HEK293 (cell line): ENCODE measurements around the gene RNF135.

ENCODE experiments used
- KLF16 ChIP-seq: fragments of 450-650 bp; formaldehyde crosslinking; IDR thresholded peaks from 2 replicates; pipeline ENCODE4 v1.5.1; 2017; ENCODE audit warnings: missing biosample characterization, missing genetic modification characterization
- MEIS1 ChIP-seq: sonication (generic); formaldehyde crosslinking; IDR thresholded peaks from 2 replicates; pipeline ENCODE4 v1.8.1; 2022; ENCODE audit warnings: missing genetic modification reagents, mild to moderate bottlenecking, borderline replicate concordance
- OSR2 ChIP-seq: fragments of 450-650 bp; formaldehyde crosslinking; IDR thresholded peaks from 2 replicates; pipeline ENCODE4 v1.5.1; 2016; ENCODE audit warnings: missing biosample characterization, missing genetic modification characterization
- SP3 ChIP-seq: fragments of 450-650 bp; formaldehyde crosslinking; IDR thresholded peaks from 2 replicates; pipeline ENCODE4 v1.5.1; 2016; ENCODE audit warnings: missing biosample characterization, missing genetic modification characterization
- ZBTB21 ChIP-seq: fragments of 450-650 bp; formaldehyde crosslinking; IDR thresholded peaks from 2 replicates; pipeline ENCODE4 v1.5.1; 2017; ENCODE audit warnings: missing biosample characterization, missing genetic modification characterization
- ZIC2 ChIP-seq: fragments of 450-650 bp; formaldehyde crosslinking; IDR thresholded peaks from 2 replicates; pipeline ENCODE4 v1.5.1; 2016; ENCODE audit warnings: missing biosample characterization, missing genetic modification characterization
- ZNF10 ChIP-seq: fragments of 450-650 bp; formaldehyde crosslinking; IDR thresholded peaks from 2 replicates; pipeline ENCODE4 v1.5.1; 2017; ENCODE audit warnings: missing biosample characterization, missing genetic modification characterization
- ZNF121 ChIP-seq: fragments of 450-650 bp; formaldehyde crosslinking; IDR thresholded peaks from 2 replicates; pipeline ENCODE4 v1.5.1; 2016; ENCODE audit warnings: missing biosample characterization, missing genetic modification characterization
- ZNF140 ChIP-seq: fragments of 450-650 bp; formaldehyde crosslinking; IDR thresholded peaks from 2 replicates; pipeline ENCODE4 v1.5.1; 2016; ENCODE audit warnings: missing biosample characterization, missing genetic modification characterization
- ZNF146 ChIP-seq: fragments of 450-650 bp; formaldehyde crosslinking; IDR thresholded peaks from 2 replicates; pipeline ENCODE4 v1.5.1; 2016; ENCODE audit warnings: missing biosample characterization, missing genetic modification characterization
- ZNF2 ChIP-seq: fragments of 450-650 bp; formaldehyde crosslinking; IDR thresholded peaks from 2 replicates; pipeline ENCODE4 v1.5.1; 2016; ENCODE audit warnings: missing biosample characterization, missing genetic modification characterization
- ZNF248 ChIP-seq: fragments of 450-650 bp; formaldehyde crosslinking; IDR thresholded peaks from 2 replicates; pipeline ENCODE4 v1.5.1; 2017; ENCODE audit warnings: missing biosample characterization, missing genetic modification characterization
- ZNF292 ChIP-seq: fragments of 450-650 bp; formaldehyde crosslinking; IDR thresholded peaks from 2 replicates; pipeline ENCODE4 v1.5.1; 2016; ENCODE audit warnings: low read depth, missing biosample characterization, missing genetic modification characterization, borderline replicate concordance
- ZNF311 ChIP-seq: fragments of 450-650 bp; formaldehyde crosslinking; IDR thresholded peaks from 2 replicates; pipeline ENCODE4 v1.5.1; 2017; ENCODE audit warnings: missing biosample characterization, missing genetic modification characterization, borderline replicate concordance
- ZNF324 ChIP-seq: fragments of 450-650 bp; formaldehyde crosslinking; IDR thresholded peaks from 2 replicates; pipeline ENCODE4 v1.5.1; 2016; ENCODE audit warnings: missing biosample characterization, missing genetic modification characterization
- ZNF391 ChIP-seq: fragments of 450-650 bp; formaldehyde crosslinking; IDR thresholded peaks from 2 replicates; pipeline ENCODE4 v1.5.1; 2016; ENCODE audit warnings: low read depth, missing biosample characterization, missing genetic modification characterization, borderline replicate concordance
- ZNF423 ChIP-seq: fragments of 450-650 bp; formaldehyde crosslinking; IDR thresholded peaks from 2 replicates; pipeline ENCODE4 v1.5.1; 2016; ENCODE audit warnings: missing biosample characterization, missing genetic modification characterization
- ZNF510 ChIP-seq: fragments of 450-650 bp; formaldehyde crosslinking; IDR thresholded peaks from 2 replicates; pipeline ENCODE4 v1.5.1; 2018; ENCODE audit warnings: mild to moderate bottlenecking, missing genetic modification characterization, missing biosample characterization; ENCODE audit not compliant: insufficient replicate concordance
- ZNF76 ChIP-seq: fragments of 450-650 bp; formaldehyde crosslinking; IDR thresholded peaks from 2 replicates; pipeline ENCODE4; 2016; ENCODE audit warnings: low read depth, missing biosample characterization, missing genetic modification characterization, borderline replicate concordance
- ZNF777 ChIP-seq: fragments of 450-650 bp; formaldehyde crosslinking; IDR thresholded peaks from 2 replicates; pipeline ENCODE4 v1.5.1; 2017; ENCODE audit warnings: missing biosample characterization, missing genetic modification characterization, borderline replicate concordance
- ZNF792 ChIP-seq: fragments of 450-650 bp; formaldehyde crosslinking; IDR thresholded peaks from 2 replicates; pipeline ENCODE4 v1.5.1; 2016; ENCODE audit warnings: missing biosample characterization, missing genetic modification characterization
- ZSCAN30 ChIP-seq: fragments of 450-650 bp; IDR thresholded peaks from 2 replicates; pipeline ENCODE4 v1.5.1; 2018; ENCODE audit warnings: missing biosample characterization, mild to moderate bottlenecking, missing genetic modification characterization, moderate library complexity
- TF ChIP-seq, protein P1 (sequence below): fragments of 450-650 bp; formaldehyde crosslinking; IDR thresholded peaks from 2 replicates; pipeline ENCODE4 v1.5.1; 2016; ENCODE audit warnings: missing biosample characterization, missing genetic modification characterization, borderline replicate concordance
- TF ChIP-seq, protein P2 (sequence below): fragments of 450-650 bp; formaldehyde crosslinking; IDR thresholded peaks from 2 replicates; pipeline ENCODE4 v1.5.1; 2016; ENCODE audit warnings: missing biosample characterization, missing genetic modification characterization, borderline replicate concordance
- TF ChIP-seq, protein P3 (sequence below): fragments of 450-650 bp; formaldehyde crosslinking; conservative IDR thresholded peaks from 2 replicates; pipeline ENCODE4 v1.5.1; 2016; ENCODE audit warnings: low read depth, missing biosample characterization, missing genetic modification characterization

Gene RNF135

DNA sequence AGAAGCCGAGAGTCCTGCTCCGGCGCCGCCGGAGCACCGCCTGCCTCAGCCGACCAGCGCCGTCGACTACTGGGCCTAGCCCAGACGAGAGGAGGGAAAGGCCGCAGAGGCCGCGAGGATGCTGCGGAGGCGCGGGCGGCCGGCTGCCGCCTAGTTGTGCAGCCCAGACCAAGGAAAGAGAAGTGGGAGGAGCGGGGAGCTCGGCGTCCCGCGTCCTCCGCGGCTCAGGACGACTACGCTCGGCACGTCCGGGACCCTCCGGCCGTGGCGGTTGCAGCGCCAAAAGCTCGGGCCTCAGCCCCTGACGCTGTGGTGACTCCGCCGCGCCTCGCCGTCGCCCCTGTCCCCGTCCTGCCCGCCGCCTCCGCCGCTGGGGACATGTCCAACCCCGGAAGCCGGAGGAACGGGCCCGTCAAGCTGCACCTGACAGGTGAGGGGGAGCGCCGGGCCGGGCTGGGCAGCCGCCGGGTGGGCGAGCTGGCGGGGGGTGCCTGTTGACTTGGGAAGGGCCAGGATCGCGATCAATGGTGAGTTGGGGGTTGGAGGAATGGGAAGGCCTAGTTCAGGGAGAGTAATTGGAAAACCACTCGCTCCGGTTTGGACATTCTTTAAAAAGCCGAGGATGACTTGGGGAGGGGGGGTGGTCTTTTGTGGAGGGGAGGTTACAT, 37.7 kb downstream of the RNF135 start (continued):
- TF ChIP-seq ZNF248 (tag by site-specific recombination) (no peak), ZIC2 (tag by site-specific recombination) (0 out of 2 replicates have a peak, but pooled peaks have one; percentile 15), ZNF777 (tag by site-specific recombination) (peak; percentile 90), ZBTB21 (tag by site-specific recombination) (no peak), OSR2 (tag by site-specific recombination) (no peak), SP3 (tag by site-specific recombination) (peak; percentile 45), ZNF292 (tag by site-specific recombination) (no peak), MEIS1 (CRISPR knock-in tag) (no peak), ZNF76 (tag by site-specific recombination) (peak; percentile 20; the same call in 1 of the 2 replicates), ZNF140 (tag by site-specific recombination) (no peak), ZNF792 (tag by site-specific recombination) (no peak), KLF16 (tag by site-specific recombination) (peak; percentile 67), ZNF121 (tag by site-specific recombination) (peak; percentile 54; the same call in 1 of the 2 replicates), ZNF423 (tag by site-specific recombination) (no peak), ZNF311 (tag by site-specific recombination) (no peak), ZNF391 (0 out of 2 replicates have a peak, but pooled peaks have one; percentile 56), ZNF10 (tag by site-specific recombination) (peak; percentile 53), ZNF2 (tag by site-specific recombination) (0 out of 2 replicates have a peak, but pooled peaks have one; percentile 59), ZNF324 (tag by site-specific recombination) (0 out of 2 replicates have a peak, but pooled peaks have one; percentile 22), ZNF510 (no peak), ZSCAN30 (tag by site-specific recombination) (peak; percentile 66; the same call in 1 of the 2 replicates), ZNF146 (tag by site-specific recombination) (no peak)
- TF ChIP-seq, protein P1, sequence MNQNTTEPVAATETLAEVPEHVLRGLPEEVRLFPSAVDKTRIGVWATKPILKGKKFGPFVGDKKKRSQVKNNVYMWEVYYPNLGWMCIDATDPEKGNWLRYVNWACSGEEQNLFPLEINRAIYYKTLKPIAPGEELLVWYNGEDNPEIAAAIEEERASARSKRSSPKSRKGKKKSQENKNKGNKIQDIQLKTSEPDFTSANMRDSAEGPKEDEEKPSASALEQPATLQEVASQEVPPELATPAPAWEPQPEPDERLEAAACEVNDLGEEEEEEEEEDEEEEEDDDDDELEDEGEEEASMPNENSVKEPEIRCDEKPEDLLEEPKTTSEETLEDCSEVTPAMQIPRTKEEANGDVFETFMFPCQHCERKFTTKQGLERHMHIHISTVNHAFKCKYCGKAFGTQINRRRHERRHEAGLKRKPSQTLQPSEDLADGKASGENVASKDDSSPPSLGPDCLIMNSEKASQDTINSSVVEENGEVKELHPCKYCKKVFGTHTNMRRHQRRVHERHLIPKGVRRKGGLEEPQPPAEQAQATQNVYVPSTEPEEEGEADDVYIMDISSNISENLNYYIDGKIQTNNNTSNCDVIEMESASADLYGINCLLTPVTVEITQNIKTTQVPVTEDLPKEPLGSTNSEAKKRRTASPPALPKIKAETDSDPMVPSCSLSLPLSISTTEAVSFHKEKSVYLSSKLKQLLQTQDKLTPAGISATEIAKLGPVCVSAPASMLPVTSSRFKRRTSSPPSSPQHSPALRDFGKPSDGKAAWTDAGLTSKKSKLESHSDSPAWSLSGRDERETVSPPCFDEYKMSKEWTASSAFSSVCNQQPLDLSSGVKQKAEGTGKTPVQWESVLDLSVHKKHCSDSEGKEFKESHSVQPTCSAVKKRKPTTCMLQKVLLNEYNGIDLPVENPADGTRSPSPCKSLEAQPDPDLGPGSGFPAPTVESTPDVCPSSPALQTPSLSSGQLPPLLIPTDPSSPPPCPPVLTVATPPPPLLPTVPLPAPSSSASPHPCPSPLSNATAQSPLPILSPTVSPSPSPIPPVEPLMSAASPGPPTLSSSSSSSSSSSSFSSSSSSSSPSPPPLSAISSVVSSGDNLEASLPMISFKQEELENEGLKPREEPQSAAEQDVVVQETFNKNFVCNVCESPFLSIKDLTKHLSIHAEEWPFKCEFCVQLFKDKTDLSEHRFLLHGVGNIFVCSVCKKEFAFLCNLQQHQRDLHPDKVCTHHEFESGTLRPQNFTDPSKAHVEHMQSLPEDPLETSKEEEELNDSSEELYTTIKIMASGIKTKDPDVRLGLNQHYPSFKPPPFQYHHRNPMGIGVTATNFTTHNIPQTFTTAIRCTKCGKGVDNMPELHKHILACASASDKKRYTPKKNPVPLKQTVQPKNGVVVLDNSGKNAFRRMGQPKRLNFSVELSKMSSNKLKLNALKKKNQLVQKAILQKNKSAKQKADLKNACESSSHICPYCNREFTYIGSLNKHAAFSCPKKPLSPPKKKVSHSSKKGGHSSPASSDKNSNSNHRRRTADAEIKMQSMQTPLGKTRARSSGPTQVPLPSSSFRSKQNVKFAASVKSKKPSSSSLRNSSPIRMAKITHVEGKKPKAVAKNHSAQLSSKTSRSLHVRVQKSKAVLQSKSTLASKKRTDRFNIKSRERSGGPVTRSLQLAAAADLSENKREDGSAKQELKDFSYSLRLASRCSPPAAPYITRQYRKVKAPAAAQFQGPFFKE (tag by site-specific recombination): peak; percentile 22; the same call in 1 of the 2 replicates
- TF ChIP-seq, protein P2, sequence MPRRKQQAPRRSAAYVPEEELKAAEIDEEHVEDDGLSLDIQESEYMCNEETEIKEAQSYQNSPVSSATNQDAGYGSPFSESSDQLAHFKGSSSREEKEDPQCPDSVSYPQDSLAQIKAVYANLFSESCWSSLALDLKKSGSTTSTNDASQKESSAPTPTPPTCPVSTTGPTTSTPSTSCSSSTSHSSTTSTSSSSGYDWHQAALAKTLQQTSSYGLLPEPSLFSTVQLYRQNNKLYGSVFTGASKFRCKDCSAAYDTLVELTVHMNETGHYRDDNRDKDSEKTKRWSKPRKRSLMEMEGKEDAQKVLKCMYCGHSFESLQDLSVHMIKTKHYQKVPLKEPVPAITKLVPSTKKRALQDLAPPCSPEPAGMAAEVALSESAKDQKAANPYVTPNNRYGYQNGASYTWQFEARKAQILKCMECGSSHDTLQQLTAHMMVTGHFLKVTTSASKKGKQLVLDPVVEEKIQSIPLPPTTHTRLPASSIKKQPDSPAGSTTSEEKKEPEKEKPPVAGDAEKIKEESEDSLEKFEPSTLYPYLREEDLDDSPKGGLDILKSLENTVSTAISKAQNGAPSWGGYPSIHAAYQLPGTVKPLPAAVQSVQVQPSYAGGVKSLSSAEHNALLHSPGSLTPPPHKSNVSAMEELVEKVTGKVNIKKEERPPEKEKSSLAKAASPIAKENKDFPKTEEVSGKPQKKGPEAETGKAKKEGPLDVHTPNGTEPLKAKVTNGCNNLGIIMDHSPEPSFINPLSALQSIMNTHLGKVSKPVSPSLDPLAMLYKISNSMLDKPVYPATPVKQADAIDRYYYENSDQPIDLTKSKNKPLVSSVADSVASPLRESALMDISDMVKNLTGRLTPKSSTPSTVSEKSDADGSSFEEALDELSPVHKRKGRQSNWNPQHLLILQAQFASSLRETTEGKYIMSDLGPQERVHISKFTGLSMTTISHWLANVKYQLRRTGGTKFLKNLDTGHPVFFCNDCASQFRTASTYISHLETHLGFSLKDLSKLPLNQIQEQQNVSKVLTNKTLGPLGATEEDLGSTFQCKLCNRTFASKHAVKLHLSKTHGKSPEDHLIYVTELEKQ: 0 out of 2 replicates have a peak, but pooled peaks have one; percentile 29
- TF ChIP-seq, protein P3, sequence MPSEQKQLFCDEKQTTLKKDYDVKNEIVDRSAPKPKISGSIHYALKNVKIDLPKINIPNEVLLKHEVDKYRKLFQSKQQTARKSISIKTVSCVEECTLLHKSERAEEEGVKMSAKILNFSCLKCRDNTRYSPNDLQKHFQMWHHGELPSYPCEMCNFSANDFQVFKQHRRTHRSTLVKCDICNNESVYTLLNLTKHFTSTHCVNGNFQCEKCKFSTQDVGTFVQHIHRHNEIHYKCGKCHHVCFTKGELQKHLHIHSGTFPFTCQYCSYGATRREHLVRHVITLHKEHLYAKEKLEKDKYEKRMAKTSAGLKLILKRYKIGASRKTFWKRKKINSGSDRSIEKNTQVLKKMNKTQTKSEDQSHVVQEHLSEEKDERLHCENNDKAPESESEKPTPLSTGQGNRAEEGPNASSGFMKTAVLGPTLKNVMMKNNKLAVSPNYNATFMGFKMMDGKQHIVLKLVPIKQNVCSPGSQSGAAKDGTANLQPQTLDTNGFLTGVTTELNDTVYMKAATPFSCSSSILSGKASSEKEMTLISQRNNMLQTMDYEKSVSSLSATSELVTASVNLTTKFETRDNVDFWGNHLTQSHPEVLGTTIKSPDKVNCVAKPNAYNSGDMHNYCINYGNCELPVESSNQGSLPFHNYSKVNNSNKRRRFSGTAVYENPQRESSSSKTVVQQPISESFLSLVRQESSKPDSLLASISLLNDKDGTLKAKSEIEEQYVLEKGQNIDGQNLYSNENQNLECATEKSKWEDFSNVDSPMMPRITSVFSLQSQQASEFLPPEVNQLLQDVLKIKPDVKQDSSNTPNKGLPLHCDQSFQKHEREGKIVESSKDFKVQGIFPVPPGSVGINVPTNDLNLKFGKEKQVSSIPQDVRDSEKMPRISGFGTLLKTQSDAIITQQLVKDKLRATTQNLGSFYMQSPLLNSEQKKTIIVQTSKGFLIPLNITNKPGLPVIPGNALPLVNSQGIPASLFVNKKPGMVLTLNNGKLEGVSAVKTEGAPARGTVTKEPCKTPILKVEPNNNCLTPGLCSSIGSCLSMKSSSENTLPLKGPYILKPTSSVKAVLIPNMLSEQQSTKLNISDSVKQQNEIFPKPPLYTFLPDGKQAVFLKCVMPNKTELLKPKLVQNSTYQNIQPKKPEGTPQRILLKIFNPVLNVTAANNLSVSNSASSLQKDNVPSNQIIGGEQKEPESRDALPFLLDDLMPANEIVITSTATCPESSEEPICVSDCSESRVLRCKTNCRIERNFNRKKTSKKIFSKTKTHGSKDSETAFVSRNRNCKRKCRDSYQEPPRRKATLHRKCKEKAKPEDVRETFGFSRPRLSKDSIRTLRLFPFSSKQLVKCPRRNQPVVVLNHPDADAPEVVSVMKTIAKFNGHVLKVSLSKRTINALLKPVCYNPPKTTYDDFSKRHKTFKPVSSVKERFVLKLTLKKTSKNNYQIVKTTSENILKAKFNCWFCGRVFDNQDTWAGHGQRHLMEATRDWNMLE (tag by site-specific recombination): 0 out of 2 replicates have a peak, but pooled peaks have one; percentile 23
